ENCODE data around the gene PFKFB1.

- TF ChIP-seq EP300 (IDR thresholded peaks at IDR 0.05) (no peak), CTCF (IDR thresholded peaks at IDR 0.05) (no peak), POLR2A (IDR thresholded peaks at IDR 0.05) (no peak)
These were observed 1.6 kb upstream of the PFKFB1 start for GRCh38 chrX:54995621-54996020.
